ENCODE measurements around the gene TUBA1C.

- TF ChIP-seq CTCF (IDR thresholded peaks at IDR 0.05): no peak
- peak in 1 of 2 donors; percentile 9 for TF ChIP-seq POLR2A (IDR thresholded peaks at IDR 0.05)
Measured at GRCh38 chr12:49264873-49265792, at the start of gene TUBA1C.
